LNCaP clone FGC (cell line): ENCODE results near the gene MAOA.
"Not testable (repeated sequence)": the region's sequence is repeated elsewhere in the genome, so short reads cannot be mapped to it uniquely, and the experiment has no call there.

Experiments used
- DNase-seq: peaks from one replicate; pipeline ENCODE4 v3.0.0-alpha.2; 2011; ENCODE audit warnings: low read depth
- H3K4me3 ChIP-seq: 2 replicates; pipeline ENCODE4 v1.5.1; 2011; ENCODE audit warnings: mild to moderate bottlenecking, low read depth, low read length, control low read depth
- CTCF ChIP-seq: IDR thresholded peaks from 2 replicates; pipeline ENCODE4 v1.5.1; 2012; ENCODE audit warnings: mild to moderate bottlenecking; ENCODE audit not compliant: control insufficient read depth, insufficient read depth; ENCODE audit errors: extremely low read depth

MAOA gene

GRCh38 chrX:43720961-43721360 lies 64.9 kb downstream of the MAOA start:
- H3K4me3 ChIP-seq: no peak overlapping the region
- no peak for TF ChIP-seq CTCF
- DNase-seq: no peak

GRCh38 chrX:43725227-43725626 lies 69.1 kb downstream of the MAOA start:
- DNase-seq, H3K4me3 ChIP-seq: not testable (repeated sequence)

- H3K4me3 ChIP-seq, DNase-seq: not testable (repeated sequence)
These were observed 71.2 kb downstream of the MAOA start for GRCh38 chrX:43727254-43727653.

GRCh38 chrX:43728002-43728401 lies 71.9 kb downstream of the MAOA start:
- no peak for TF ChIP-seq CTCF
- DNase-seq: no peak
- H3K4me3 ChIP-seq: no peak overlapping the region

GRCh38 chrX:43728966-43729365 lies 72.9 kb downstream of the MAOA start:
- H3K4me3 ChIP-seq: no peak overlapping the region
- no peak for TF ChIP-seq CTCF
- no peak for DNase-seq

- DNase-seq: no peak
- no peak for TF ChIP-seq CTCF
- H3K4me3 ChIP-seq: no peak overlapping the region
These were observed 75.0 kb downstream of the MAOA start for GRCh38 chrX:43731086-43731485.

- TF ChIP-seq CTCF: no peak
- H3K4me3 ChIP-seq: no peak overlapping the region
- no peak for DNase-seq
These were observed 77.6 kb downstream of the MAOA start for GRCh38 chrX:43733699-43734098.

- H3K4me3 ChIP-seq: no peak overlapping the region
- no peak for DNase-seq
- no peak for TF ChIP-seq CTCF
These were observed 78.3 kb downstream of the MAOA start for GRCh38 chrX:43734444-43734843.
